GM18951 (cell line): ENCODE results near the gene LMO1.

Source experiments
- POLR2A ChIP-seq: IDR thresholded peaks from 4 replicates; pipeline ENCODE4 v1.6.1; 2011; ENCODE audit warnings: mild to moderate bottlenecking; ENCODE audit not compliant: insufficient read length, insufficient read depth; ENCODE audit errors: extremely low read depth
- in situ Hi-C: fragments of 300-500 bp; cut with MboI; formaldehyde crosslinking; loops from one replicate; pipeline ENCODE4 v1.12.0; 2022; ENCODE audit warnings: low sequenced_read_pairs, mixed read lengths, inconsistent platforms; ENCODE audit not compliant: unreplicated experiment

The LMO1 gene

DNA sequence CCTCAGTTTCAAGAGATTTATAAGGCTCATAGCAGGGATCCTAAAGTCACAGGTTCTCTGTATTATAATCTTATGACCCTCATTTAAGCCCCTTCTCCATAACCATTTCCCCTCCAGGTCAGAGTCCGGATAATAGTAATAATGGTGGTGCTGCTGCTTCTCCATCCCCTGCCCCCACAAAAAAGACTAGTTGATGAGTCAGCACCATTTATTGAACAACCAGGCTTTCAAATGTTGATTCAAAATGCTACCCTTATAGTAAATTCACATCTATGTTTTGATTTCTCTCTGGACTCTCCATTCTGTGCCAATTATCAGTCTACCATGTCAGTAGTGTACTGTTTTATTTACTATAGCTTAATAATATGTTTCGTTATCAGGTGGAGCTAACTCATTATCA lies 77.2 kb downstream of the LMO1 start:
- in situ Hi-C loops, result no loop called here

DNA sequence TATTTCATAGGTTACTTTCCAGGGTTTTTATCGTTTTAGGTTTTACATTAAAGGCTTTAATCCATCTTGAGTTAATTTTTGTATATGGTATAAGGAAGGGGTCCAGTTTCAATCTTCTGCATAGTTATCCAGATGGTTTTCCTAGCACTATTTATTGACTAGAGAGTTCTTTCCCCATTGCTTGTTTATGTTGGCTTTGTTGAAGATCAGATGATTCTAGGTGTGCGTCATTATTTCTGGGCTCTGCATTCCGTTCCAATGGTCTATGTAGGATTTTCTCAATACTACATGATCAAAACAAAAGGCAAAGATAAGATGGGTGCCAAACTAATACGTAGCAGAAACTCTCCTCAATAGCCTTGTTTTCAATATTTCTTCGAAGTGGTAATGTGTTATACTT lies 80.6 kb downstream of the LMO1 start:
- in situ Hi-C loops, result no loop called here
- no peak for TF ChIP-seq POLR2A

More for the DNA sequence above, 77.2 kb downstream of the LMO1 start:
- no peak for TF ChIP-seq POLR2A

DNA sequence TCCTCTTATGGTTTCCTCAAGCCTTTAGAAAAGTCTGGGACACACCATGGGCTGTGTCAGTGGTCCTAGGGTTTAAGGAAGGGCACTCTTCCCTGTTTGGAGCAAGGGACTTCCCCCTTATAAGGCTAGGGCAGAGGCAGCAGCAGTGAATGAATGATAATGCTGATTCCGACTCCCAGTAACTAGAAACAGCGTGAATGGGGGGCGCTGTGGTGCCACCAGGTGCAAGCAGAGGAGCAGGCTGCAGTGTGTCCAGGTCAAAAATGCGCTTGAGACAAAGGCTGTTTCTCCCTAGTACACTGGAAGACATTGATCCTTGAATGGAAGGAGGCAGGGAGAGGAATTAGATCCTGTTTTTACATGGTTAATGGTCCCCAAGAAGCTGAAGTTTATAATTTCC lies 83.2 kb downstream of the LMO1 start:
- in situ Hi-C loops, result no loop called here
- no peak for TF ChIP-seq POLR2A

DNA sequence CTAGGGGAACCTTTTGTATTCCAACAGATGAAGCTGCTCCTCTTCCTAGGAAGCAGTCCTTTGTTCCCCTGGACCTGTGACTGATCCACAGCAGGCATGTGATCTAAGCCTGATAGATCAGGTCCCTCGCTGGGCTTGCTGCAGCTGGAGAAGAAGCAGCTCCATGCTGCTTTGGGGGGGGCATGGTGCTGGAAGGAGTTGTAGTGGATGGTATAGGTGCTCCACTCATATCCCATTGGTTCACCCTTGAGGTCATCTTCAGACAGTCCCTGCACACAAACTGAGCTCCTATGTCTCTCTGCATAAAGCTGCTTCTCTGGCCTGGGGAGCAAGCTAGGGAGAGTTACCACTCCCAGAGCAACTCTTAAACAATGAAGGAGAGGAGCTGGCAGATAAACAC lies 85.4 kb downstream of the LMO1 start:
- in situ Hi-C loops, result no loop called here
- no peak for TF ChIP-seq POLR2A

DNA sequence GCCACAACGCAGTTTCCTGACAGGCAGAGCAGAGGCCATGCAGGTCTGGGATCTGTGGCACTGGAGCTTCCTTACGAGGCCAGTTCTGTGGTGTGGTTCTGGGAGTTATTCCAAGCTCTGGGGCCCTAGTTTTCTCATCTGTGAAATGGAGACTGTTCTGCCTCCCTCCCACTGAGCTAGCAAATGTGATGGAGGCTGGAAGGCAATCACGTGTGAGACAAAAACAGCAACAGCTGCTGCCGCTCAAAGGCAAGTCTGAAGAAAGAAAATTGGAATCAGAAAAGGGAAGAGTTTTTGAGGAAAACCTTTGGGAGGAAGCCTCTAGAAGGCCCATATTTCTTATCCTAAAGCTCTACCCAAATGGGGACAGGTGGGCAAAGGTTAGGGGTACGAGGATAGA lies 86.5 kb downstream of the LMO1 start:
- TF ChIP-seq POLR2A, result no peak
- in situ Hi-C loops, result no loop called here
